GM10266 (cell line): ENCODE results near the gene OS9.
"Not testable (repeated sequence)": the region's sequence is repeated elsewhere in the genome, so short reads cannot be mapped to it uniquely, and the experiment has no call there.

Source experiments
- DNase-seq: peaks from one replicate; pipeline ENCODE4 v3.0.0; 2012; ENCODE audit errors: extremely low spot score
- TF ChIP-seq, protein P1 (sequence below): IDR thresholded peaks from 2 replicates; pipeline ENCODE4 v1.5.1; 2012; ENCODE audit warnings: mild to moderate bottlenecking, low read depth; ENCODE audit not compliant: control insufficient read depth, insufficient read depth; ENCODE audit errors: missing control alignments

The OS9 gene

GRCh38 chr12:57661376-57661775 lies 32.6 kb upstream of the OS9 start:
- no peak for DNase-seq
- TF ChIP-seq, protein P1, sequence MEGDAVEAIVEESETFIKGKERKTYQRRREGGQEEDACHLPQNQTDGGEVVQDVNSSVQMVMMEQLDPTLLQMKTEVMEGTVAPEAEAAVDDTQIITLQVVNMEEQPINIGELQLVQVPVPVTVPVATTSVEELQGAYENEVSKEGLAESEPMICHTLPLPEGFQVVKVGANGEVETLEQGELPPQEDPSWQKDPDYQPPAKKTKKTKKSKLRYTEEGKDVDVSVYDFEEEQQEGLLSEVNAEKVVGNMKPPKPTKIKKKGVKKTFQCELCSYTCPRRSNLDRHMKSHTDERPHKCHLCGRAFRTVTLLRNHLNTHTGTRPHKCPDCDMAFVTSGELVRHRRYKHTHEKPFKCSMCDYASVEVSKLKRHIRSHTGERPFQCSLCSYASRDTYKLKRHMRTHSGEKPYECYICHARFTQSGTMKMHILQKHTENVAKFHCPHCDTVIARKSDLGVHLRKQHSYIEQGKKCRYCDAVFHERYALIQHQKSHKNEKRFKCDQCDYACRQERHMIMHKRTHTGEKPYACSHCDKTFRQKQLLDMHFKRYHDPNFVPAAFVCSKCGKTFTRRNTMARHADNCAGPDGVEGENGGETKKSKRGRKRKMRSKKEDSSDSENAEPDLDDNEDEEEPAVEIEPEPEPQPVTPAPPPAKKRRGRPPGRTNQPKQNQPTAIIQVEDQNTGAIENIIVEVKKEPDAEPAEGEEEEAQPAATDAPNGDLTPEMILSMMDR, result no peak

GRCh38 chr12:57665066-57665820 lies 28.7 kb upstream of the OS9 start:
- not testable (repeated sequence) for DNase-seq

- DNase-seq, result no peak
- TF ChIP-seq, protein P1, result no peak
Observed at GRCh38 chr12:57666897-57667296, 27.0 kb upstream of the OS9 start.

GRCh38 chr12:57669691-57670090 lies 24.2 kb upstream of the OS9 start:
- not testable (repeated sequence) for DNase-seq

DNA sequence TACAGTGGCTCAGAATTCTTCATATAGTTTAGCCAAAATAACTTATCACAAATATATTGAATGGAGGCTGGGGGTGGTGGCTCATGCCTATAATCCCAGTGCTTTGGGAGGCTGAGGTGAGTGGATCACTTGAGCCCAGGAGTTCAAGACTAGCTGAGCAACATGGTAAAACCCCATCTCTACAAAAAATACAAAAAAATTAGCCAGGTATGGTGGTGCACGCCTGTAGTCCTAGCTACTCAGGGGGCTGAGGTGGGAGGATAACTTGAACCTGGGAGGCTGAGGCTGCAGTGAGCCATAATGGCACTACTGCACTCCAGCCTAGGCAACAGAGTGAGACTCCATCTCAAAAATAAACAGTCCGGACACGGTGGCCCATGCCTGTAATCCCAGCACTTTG lies 22.1 kb upstream of the OS9 start:
- not testable (repeated sequence) for DNase-seq

- no peak for DNase-seq
- TF ChIP-seq, protein P1, result no peak
Observed at GRCh38 chr12:57672801-57673200, 21.1 kb upstream of the OS9 start.

DNA sequence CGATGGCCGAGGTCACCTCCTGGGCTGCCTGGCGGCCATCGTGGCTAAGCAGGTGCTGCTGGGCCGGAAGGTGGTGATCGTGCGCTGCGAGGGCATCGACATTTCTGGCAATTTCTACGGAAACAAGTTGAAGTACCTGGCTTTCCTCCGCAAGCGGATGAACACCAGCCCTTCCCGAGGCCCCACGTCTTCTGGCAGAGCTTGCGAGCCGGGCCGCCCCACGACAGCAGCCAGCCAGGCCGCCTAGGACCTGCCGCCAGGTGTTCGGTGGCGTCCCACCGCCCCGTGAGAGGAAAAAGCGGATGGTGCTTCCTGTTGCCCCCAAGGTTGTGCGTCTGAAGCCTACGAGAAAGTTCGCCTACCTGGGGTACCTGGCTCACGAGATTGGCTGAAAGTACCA lies 19.2 kb upstream of the OS9 start:
- TF ChIP-seq, protein P1, result no peak
- no peak for DNase-seq

DNA sequence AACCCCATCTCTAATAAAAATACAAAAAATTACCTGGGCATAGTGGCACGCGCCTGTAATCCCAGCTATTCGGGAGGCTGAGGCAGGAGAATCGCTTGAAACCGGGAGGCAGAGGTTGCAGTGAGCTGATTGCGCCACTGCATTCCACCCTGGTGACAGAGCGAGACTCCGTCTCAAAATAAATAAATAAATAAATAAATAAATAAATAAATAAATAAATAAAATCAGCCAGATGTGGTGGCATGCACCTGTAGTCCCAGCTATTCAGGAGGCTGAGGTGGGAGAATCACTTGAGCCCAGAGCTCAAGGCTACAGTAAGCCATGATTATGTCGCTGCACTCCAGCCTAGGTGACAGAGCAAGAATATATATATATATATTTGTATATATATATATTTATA lies 16.0 kb upstream of the OS9 start:
- DNase-seq, result not testable (repeated sequence)

- no peak for DNase-seq
- TF ChIP-seq, protein P1, result no peak
Observed at GRCh38 chr12:57679697-57680096, 14.2 kb upstream of the OS9 start.
